Daoy (cell line): Measurements from ENCODE around the gene ZMYM1. TPM values are rescaled to one million over a fixed set of nuclear protein-coding genes. Genes with fewer than 3 reads are reported as not detected.

Experiments
- total RNA-seq: library from RNA; depleted of rRNA; stranded (reverse); fragments of >200 nt; shearing (Covaris generic); gene quantifications from 2 replicates; pipeline ENCODE4 v1.2.3, GENCODE V29; 2014; rRNA removed

The ZMYM1 gene
- total RNA-seq, 1 experiment from 2014 or later = 16.3 TPM

Other genes with a start within 250 kb of the ZMYM1 start
- 25.1 and 45.4 TPM in 2 replicates for gene SMIM12, start 219.6 kb upstream of the ZMYM1 start, total RNA-seq
- gene DLGAP3, start 149.7 kb upstream of the ZMYM1 start, total RNA-seq = 0.34 and 0.89 TPM in 2 replicates
- 30.5 TPM in 2 replicates for gene TMEM35B, start 94.0 kb upstream of the ZMYM1 start, total RNA-seq
- gene ZMYM6, start 47.4 kb upstream of the ZMYM1 start, total RNA-seq = 10.8 and 13.1 TPM in 2 replicates
- 440 and 465 TPM in 2 replicates for gene SFPQ, start 113.8 kb downstream of the ZMYM1 start, total RNA-seq
- gene ZMYM4, start 189.3 kb downstream of the ZMYM1 start, total RNA-seq = 20.4 and 24.5 TPM in 2 replicates